Esophagus squamous epithelium (tissue), 4 donors: ENCODE data around the gene CDC42BPG.

Experiments
- CTCF ChIP-seq, 6 experiments: fragments of 450-650 bp in 4 of 6; fragments of 200-600 bp in 2 of 6; sonication (generic) in 2 of 6; IDR thresholded peaks; one replicate each; pipeline ENCODE4 v1.5.1; 2016 to 2019; ENCODE audit warnings: antibody characterized with exemption in 6 of 6, mild to moderate bottlenecking in 4 of 6, moderate library complexity in 4 of 6
- POLR2A ChIP-seq, 4 donors: fragments of 450-650 bp; IDR thresholded peaks; one replicate each; pipeline ENCODE4 v1.6.1; 2017; ENCODE audit warnings: antibody characterized with exemption in 4 of 4, mild to moderate bottlenecking in 4 of 4, moderate library complexity in 3 of 4

- no peak for TF ChIP-seq CTCF (IDR thresholded peaks at IDR 0.05)
- TF ChIP-seq POLR2A (IDR thresholded peaks at IDR 0.05), result no peak
These were observed 48.3 kb downstream of the CDC42BPG start for GRCh38 chr11:64796047-64796756.
